Loucy (cell line): ENCODE data around the gene NIPBL.

Experiments
- EZH2phosphoT487 ChIP-seq: fragments of 200-600 bp; IDR thresholded peaks from 2 replicates; pipeline ENCODE4 v1.6.1; 2018; ENCODE audit warnings: antibody characterized with exemption, mild to moderate bottlenecking, moderate library complexity, borderline replicate concordance
- TF ChIP-seq, protein P1 (sequence below): fragments of 200-600 bp; sonication (generic); conservative IDR thresholded peaks from 2 replicates; pipeline ENCODE4 v1.5.1; 2014; ENCODE audit warnings: mild to moderate bottlenecking, antibody characterized with exemption, low read length

- TF ChIP-seq, protein P1, sequence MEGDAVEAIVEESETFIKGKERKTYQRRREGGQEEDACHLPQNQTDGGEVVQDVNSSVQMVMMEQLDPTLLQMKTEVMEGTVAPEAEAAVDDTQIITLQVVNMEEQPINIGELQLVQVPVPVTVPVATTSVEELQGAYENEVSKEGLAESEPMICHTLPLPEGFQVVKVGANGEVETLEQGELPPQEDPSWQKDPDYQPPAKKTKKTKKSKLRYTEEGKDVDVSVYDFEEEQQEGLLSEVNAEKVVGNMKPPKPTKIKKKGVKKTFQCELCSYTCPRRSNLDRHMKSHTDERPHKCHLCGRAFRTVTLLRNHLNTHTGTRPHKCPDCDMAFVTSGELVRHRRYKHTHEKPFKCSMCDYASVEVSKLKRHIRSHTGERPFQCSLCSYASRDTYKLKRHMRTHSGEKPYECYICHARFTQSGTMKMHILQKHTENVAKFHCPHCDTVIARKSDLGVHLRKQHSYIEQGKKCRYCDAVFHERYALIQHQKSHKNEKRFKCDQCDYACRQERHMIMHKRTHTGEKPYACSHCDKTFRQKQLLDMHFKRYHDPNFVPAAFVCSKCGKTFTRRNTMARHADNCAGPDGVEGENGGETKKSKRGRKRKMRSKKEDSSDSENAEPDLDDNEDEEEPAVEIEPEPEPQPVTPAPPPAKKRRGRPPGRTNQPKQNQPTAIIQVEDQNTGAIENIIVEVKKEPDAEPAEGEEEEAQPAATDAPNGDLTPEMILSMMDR = no peak
- no peak for TF ChIP-seq EZH2phosphoT487
Observed at GRCh38 chr5:36879274-36880033, 2.9 kb downstream of the NIPBL start.
